ENCODE results near the gene CD2. TPM values are rescaled to one million over a fixed set of nuclear protein-coding genes. Genes with fewer than 3 reads are reported as not detected.

CD2 gene
- total and polyA plus RNA-seq, 2 donors from 2014 or later = 0.97 to 12.1 TPM

DNA sequence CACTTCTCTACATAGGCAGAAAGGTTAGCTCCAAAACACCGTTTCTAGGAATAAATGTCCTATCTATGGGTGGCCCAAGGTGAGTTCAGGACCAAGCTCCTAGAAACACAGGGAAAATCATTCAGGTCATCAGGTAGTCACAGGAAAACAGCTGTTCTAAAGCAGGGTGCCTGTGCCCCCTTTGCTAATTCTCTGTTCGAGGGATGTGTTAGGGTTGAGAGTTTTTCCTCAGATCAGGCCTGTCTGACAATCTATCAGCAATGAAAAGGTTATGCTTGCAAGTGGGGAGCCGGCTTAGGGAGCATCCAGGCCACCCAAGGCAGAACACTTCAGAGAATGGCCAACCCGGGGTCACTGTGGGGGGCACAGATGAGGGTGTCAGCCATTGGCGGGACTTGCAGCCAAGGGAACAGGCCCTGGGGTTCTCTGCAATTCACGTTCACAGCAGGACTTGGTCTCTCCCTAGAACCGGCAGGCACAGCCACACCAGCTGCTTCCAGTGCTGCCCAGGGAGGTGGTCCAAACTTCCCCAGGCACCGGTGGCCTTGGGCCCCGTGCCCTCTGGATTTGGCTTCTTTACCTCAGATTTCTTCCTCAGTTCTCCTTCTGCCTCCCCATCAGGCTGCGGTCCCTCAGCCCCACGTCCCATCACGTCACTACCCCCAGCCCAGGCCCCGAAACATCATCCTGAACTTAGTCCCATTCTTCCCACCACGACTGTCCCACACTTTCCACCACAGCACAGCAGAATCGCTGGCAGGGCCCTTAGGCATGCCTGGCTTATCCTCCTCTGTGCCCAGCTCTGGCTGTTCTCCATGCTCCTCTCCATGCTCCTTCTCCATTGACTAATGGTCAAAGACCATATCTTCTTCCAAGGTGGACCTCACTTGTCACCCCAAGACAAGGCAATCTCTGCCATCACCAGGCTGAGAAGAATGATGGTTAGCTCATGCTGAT lies 11.0 kb downstream of the CD2 start:
- Histone ChIP-seq H3K36me3 (ENCODE audit: control insufficient read depth in 2 of 3, insufficient read depth in 3 of 3, low read length in 3 of 3) (no peaks in the 10 kb centered on the region), H3K4me3 (ENCODE audit: low read length in 3 of 3) (no peak overlapping the region), H3K9ac (ENCODE audit: low read length in 3 of 3) (no peak overlapping the region), H3K9me3 (ENCODE audit: control insufficient read depth in 2 of 3, insufficient read depth in 1 of 3, low read length in 3 of 3) (peaks cover 0 to 6% (median 0%) of the 10 kb centered on the region in 3 donors), H3K4me1 (ENCODE audit: control insufficient read depth in 2 of 3, insufficient read depth in 2 of 3, low read depth in 1 of 3, low read length in 3 of 3) (no peaks in the 10 kb centered on the region), H3K27ac (ENCODE audit: low read depth in 2 of 2, low read length in 2 of 2) (no peak overlapping the region), H3K27me3 (ENCODE audit: control insufficient read depth, insufficient read depth, low read length) (no peaks in the 10 kb centered on the region)
- no peak for DNase-seq
- TF ChIP-seq, protein P1, sequence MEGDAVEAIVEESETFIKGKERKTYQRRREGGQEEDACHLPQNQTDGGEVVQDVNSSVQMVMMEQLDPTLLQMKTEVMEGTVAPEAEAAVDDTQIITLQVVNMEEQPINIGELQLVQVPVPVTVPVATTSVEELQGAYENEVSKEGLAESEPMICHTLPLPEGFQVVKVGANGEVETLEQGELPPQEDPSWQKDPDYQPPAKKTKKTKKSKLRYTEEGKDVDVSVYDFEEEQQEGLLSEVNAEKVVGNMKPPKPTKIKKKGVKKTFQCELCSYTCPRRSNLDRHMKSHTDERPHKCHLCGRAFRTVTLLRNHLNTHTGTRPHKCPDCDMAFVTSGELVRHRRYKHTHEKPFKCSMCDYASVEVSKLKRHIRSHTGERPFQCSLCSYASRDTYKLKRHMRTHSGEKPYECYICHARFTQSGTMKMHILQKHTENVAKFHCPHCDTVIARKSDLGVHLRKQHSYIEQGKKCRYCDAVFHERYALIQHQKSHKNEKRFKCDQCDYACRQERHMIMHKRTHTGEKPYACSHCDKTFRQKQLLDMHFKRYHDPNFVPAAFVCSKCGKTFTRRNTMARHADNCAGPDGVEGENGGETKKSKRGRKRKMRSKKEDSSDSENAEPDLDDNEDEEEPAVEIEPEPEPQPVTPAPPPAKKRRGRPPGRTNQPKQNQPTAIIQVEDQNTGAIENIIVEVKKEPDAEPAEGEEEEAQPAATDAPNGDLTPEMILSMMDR (IDR thresholded peaks at IDR 0.05; ENCODE audit: borderline replicate concordance, extremely low read depth, insufficient read depth) = no peak
- FAIRE-seq = no peak
- intact Hi-C loops (cut with DNase I) = no loop called here

DNA sequence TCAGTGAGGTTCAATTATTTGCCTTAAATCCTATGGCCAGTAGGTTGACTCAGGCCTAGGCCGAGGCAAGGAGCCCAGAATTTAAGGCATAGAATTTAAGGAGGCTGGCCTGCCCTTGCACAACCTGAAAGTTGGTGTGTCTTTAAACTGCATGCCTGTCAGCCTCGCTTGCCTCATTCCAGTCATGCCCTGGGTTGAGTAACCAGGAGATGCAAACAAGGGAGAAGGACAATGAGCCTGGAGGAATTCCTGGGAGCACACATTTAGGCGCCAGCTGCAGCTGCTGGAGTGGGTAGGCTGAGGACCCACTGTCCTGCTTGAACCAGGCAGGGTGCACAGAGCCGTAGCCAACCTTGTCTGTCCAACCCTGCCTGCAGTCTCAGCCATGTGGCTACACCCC lies 11.7 kb downstream of the CD2 start:
- Histone ChIP-seq H3K4me3 (ENCODE audit: low read length in 3 of 3) (no peak overlapping the region), H3K4me1 (ENCODE audit: control insufficient read depth in 2 of 3, insufficient read depth in 2 of 3, low read depth in 1 of 3, low read length in 3 of 3) (no peaks in the 10 kb centered on the region), H3K27ac (ENCODE audit: low read depth in 2 of 2, low read length in 2 of 2) (no peak overlapping the region), H3K36me3 (ENCODE audit: control insufficient read depth in 2 of 3, insufficient read depth in 3 of 3, low read length in 3 of 3) (no peaks in the 10 kb centered on the region), H3K27me3 (ENCODE audit: control insufficient read depth, insufficient read depth, low read length) (no peaks in the 10 kb centered on the region), H3K9me3 (ENCODE audit: control insufficient read depth in 2 of 3, insufficient read depth in 1 of 3, low read length in 3 of 3) (peaks cover 0 to 6% (median 0%) of the 10 kb centered on the region in 3 donors), H3K9ac (ENCODE audit: low read length in 3 of 3) (no peak overlapping the region)
- FAIRE-seq (no peak), DNase-seq (no peak)
- intact Hi-C loops (cut with DNase I) = no loop called here
- TF ChIP-seq, protein P1 (IDR thresholded peaks at IDR 0.05; ENCODE audit: borderline replicate concordance, extremely low read depth, insufficient read depth) = no peak

DNA sequence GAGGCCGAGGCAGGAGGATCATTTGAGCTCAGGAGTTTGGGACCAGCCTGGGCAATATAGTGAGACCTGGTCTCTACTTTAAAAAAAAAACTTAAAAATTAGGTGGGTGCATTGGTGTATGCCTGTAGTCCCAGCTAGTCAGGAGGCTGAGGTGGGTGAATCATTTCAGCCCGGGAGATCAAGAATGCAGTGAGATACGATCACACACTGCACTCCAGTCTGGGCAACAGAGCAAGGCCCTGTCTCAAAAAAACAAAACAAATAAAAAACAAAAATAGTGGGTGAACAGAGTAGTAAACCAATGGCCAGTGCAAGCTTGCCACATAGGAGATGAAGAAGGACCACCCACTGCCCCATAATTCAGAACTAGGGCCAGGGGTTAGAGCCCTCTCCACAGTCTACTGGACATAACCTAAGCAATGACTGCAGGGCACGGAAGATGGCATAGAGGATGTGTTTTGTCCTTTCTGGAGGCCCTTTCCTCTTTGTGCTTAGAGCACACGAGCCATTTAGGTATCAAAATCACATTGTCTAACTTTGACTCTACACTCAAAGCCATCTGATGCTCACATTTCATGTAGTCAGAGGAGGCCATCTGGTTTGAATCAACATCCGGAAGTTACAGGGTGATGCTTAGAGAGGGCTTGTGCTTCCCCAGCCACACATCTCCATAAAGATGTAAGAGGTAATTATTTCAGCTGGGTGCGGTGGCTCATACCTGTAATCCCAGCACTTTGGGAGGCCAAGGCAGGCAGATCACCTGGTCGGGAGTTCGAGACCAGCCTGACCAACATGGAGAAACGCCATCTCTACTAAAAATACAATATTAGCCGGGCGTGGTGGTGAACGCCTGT lies 12.6 kb downstream of the CD2 start:
- TF ChIP-seq, protein P1 (IDR thresholded peaks at IDR 0.05; ENCODE audit: borderline replicate concordance, extremely low read depth, insufficient read depth) = no peak
- Histone ChIP-seq H3K27me3 (ENCODE audit: control insufficient read depth, insufficient read depth, low read length) (no peaks in the 10 kb centered on the region), H3K36me3 (ENCODE audit: control insufficient read depth in 2 of 3, insufficient read depth in 3 of 3, low read length in 3 of 3) (no peaks in the 10 kb centered on the region), H3K27ac (ENCODE audit: low read depth in 2 of 2, low read length in 2 of 2) (no peak overlapping the region), H3K4me1 (ENCODE audit: control insufficient read depth in 2 of 3, insufficient read depth in 2 of 3, low read depth in 1 of 3, low read length in 3 of 3) (no peaks in the 10 kb centered on the region), H3K9ac (ENCODE audit: low read length in 3 of 3) (no peak overlapping the region), H3K4me3 (ENCODE audit: low read length in 3 of 3) (no peak overlapping the region), H3K9me3 (ENCODE audit: control insufficient read depth in 2 of 3, insufficient read depth in 1 of 3, low read length in 3 of 3) (no peaks in the 10 kb centered on the region)
- DNase-seq (no peak), FAIRE-seq (no peak)
- intact Hi-C loops (cut with DNase I) = no loop called here
